Testis (tissue), 3 donors: ENCODE results near the gene ZNF688. TPM values are rescaled to one million over a fixed set of nuclear protein-coding genes. Genes with fewer than 3 reads are reported as not detected.

Experiments
- DNase-seq: peaks from one replicate; pipeline ENCODE4 v3.0.0-alpha.2; 2019
- H3K27ac ChIP-seq, 2 donors: fragments of 200-600 bp; sonication (generic); one replicate each; pipeline ENCODE4 v1.5.1; 2019
- H3K27me3 ChIP-seq: fragments of 200-600 bp; sonication (generic); one replicate; pipeline ENCODE4 v1.5.1; 2019
- H3K36me3 ChIP-seq: fragments of 200-600 bp; sonication (generic); one replicate; pipeline ENCODE4 v1.5.1; 2017; ENCODE audit warnings: low read depth; ENCODE audit errors: missing control alignments
- H3K4me1 ChIP-seq: fragments of 200-600 bp; sonication (generic); one replicate; pipeline ENCODE4 v1.5.1; 2019
- H3K4me3 ChIP-seq, 2 donors: fragments of 200-600 bp; sonication (generic); one replicate each; pipeline ENCODE4 v1.5.1; 2017 to 2019
- H3K9me3 ChIP-seq: fragments of 200-600 bp; sonication (generic); one replicate; pipeline ENCODE4 v1.5.1; 2017
- POLR2A ChIP-seq: fragments of 450-650 bp; IDR thresholded peaks from one replicate; pipeline ENCODE4 v1.6.1; 2017; ENCODE audit warnings: antibody characterized with exemption, mild to moderate bottlenecking, moderate library complexity
- WGBS, 2 donors: methylation state at CpG; one replicate each; pipeline ENCODE4 v1.1.5; 2018; 5-methylcytosine and 5-hydroxymethylcytosine counted together
- intact Hi-C: fragments of 100-400 bp; cut with DNase I; formaldehyde crosslinking; loops from one replicate; pipeline ENCODE4 v1.15.1; 2023; ENCODE audit warnings: low total_unique reads
- polyA plus RNA-seq: library from polyadenylated mRNA; stranded (reverse); fragments of 350-450 nt; fragmentation: Illumina TruSeq; extraction: RNeasy Lipid Tissue Mini Kit (QIAGEN cat#74804); gene quantifications from one replicate; pipeline ENCODE4 v1.2.3, GENCODE V29; 2014; ENCODE audit warnings: low read depth, low replicate concordance; ENCODE audit not compliant: insufficient read depth
- total RNA-seq, 2 donors: library from RNA; depleted of rRNA; stranded (reverse); fragments of >200 nt; gene quantifications; one replicate each; pipeline ENCODE4 v1.2.3, GENCODE V29; 2016
- TF ChIP-seq, protein P1 (sequence below), 3 experiments: fragments of 450-650 bp in 2 of 3; fragments of 200-600 bp in 1 of 3; sonication (generic) in 1 of 3; IDR thresholded peaks; one replicate each; pipeline ENCODE4 v1.5.1; 2016 to 2019; ENCODE audit warnings: antibody characterized with exemption in 3 of 3, mild to moderate bottlenecking in 2 of 3, moderate library complexity in 1 of 3

The ZNF688 gene
- total and polyA plus RNA-seq, 3 donors from 2014 or later, result 21.7 to 54.6 (median 38.5) TPM

DNA sequence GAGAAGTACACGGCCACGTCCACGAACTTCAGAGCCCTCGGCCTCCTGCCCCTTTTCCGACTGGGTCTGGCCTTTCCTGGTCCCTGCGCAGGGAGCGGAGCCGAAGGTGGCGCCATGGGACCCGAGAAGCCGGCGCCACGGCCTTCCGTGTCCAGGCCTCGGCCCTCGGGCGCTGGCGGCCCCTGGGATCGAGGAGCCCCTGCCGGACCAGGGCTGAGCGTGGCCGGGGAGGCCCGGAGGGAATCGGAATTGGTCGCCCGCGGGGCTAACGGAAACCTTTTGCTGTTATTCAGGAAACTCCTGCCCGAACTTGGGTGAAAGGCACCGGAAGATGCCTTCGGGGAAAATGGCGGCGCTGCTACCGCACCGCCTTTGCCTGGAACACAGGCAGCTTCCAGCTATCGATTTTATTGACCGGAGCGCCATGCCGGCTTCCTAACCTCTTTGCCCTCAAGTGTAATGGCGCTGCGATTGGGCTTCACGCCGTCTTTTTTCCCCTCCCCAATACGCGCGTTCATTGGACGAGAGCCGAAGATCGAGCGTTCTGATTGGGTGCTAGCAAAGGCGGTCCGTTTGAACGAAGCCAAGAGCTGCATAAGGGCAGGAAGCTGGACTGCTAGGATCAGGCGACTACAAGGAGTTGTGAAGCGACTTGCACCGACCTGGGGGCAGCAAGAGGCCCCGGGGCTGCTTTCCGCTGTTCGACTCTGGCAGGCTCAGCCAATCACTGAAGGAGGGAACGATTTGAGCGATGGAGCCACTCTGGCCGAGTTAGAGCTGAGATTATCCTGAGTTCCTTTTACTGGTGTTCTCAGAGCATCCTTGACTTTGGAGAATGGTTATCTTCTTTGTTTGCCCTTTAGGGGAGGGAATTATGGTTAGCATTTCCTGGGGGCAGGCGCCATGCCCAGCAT is 38.7 kb upstream of the ZNF688 start, which contains the start of gene ZNF689:
TSS of gene ZNF689 (minus strand) at position 464 of the 914 bp plus-strand sequence. CDS start at position 116, 348 bp downstream.
- TF ChIP-seq, protein P1, sequence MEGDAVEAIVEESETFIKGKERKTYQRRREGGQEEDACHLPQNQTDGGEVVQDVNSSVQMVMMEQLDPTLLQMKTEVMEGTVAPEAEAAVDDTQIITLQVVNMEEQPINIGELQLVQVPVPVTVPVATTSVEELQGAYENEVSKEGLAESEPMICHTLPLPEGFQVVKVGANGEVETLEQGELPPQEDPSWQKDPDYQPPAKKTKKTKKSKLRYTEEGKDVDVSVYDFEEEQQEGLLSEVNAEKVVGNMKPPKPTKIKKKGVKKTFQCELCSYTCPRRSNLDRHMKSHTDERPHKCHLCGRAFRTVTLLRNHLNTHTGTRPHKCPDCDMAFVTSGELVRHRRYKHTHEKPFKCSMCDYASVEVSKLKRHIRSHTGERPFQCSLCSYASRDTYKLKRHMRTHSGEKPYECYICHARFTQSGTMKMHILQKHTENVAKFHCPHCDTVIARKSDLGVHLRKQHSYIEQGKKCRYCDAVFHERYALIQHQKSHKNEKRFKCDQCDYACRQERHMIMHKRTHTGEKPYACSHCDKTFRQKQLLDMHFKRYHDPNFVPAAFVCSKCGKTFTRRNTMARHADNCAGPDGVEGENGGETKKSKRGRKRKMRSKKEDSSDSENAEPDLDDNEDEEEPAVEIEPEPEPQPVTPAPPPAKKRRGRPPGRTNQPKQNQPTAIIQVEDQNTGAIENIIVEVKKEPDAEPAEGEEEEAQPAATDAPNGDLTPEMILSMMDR (IDR thresholded peaks at IDR 0.05), result no peak
- no peak for TF ChIP-seq POLR2A
- intact Hi-C loops, result no loop called here
- H3K4me3 ChIP-seq, result peak within 1 kb of the TSS; percentile 89 to 96
- no peaks in the 10 kb centered on the region for H3K36me3 ChIP-seq
- no peaks in the 10 kb centered on the region for H3K27me3 ChIP-seq
- H3K27ac ChIP-seq, result peak within 1 kb of the TSS; percentile 86 to 99
- no peaks in the 10 kb centered on the region for H3K9me3 ChIP-seq
- DNase-seq, result peak; percentile 98
- H3K4me1 ChIP-seq, result no peaks in the 10 kb centered on the region
- WGBS, 2 donors, result 1 to 2% methylated on average over 28 to 63 of the region's 63 CpGs

DNA sequence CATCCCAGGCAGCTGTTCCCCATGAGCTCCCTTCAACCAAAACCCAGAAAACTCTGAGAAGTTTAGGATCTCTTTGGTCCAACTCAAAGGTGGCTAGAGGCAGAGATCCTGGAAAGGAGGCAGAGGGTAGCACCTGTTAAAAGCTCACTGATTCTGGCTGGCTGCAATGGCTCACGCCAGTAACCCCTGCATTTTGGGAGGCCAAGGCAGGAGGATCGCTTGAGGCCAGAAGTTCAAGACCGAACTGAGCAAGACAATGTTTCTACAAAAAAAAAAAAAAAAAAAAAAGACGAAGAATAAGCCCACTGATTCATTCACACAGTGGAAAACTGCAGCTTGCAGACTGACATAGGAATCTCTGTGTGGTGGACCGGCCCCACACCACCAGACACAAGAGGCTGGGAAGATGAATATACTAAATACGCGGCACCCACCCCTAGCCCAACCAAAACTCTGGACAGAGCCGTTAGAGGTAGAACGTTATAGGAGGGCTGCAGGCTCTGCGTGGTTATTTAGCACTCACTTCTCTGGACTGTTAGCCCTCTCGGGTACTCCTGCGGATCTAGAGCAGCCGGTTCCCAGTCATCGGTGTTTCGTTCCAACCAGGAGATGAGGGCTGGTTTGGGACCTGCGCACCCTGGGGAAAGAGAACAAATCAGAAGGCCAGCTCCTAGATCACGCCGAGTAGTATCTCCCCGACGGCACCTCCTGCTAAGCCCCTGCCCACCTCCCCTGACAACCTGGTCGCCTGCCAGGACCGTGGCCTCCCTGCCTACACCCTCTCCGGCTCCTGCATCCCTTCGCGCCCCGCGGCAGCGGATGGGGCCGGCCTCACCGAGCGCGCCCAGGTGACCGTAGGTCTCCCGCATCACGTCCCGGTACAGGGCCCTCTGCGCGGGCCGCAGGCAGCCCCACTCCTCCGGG is 37.8 kb upstream of the ZNF688 start:
- intact Hi-C loops, result no loop called here

DNA sequence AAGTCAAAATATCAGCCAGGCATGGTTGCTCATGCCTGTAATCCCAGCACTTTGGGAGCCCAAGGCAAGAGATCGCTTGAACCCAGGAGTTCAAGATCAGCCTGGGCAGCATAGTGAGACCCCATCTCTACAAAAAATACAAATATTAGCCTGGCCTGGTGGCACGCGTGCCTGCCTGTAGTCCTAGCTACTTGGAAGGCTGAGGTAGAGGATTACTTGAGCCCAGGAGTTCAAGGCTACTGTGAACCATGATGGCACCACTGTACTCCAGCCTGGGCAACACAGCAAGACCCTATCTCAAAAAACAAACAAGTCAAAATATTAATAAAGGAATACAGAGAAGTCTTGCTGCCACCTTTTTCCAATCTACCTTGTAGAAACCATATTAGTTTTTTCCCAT is 34.5 kb upstream of the ZNF688 start:
- no peaks in the 10 kb centered on the region for H3K27me3 ChIP-seq
- 96 to 100% methylated on average over 3 of the region's 3 CpGs for WGBS, 2 donors
- intact Hi-C loops, result no loop called here
- TF ChIP-seq, protein P1 (IDR thresholded peaks at IDR 0.05), result no peak
- TF ChIP-seq POLR2A, result no peak
- no peaks in the 10 kb centered on the region for H3K36me3 ChIP-seq
- no peaks in the 10 kb centered on the region for H3K9me3 ChIP-seq
- no peak for DNase-seq
- peaks cover 6% of the 10 kb centered on the region for H3K4me1 ChIP-seq
- H3K27ac ChIP-seq, result no peak overlapping the region
- H3K4me3 ChIP-seq, result no peak overlapping the region

More for the DNA sequence above, 37.8 kb upstream of the ZNF688 start:
- no peaks in the 10 kb centered on the region for H3K4me1 ChIP-seq
- TF ChIP-seq, protein P1 (IDR thresholded peaks at IDR 0.05), result no peak
- no peak for TF ChIP-seq POLR2A
- peak; percentile 63 for DNase-seq
- H3K9me3 ChIP-seq, result no peaks in the 10 kb centered on the region
- H3K36me3 ChIP-seq, result no peaks in the 10 kb centered on the region
- H3K4me3 ChIP-seq, result peak overlapping the region; percentile 89 to 96
- 8 to 13% methylated on average over 24 to 40 of the region's 40 CpGs for WGBS, 2 donors
- peak overlapping the region; percentile 86 to 99 for H3K27ac ChIP-seq
- H3K27me3 ChIP-seq, result no peaks in the 10 kb centered on the region

DNA sequence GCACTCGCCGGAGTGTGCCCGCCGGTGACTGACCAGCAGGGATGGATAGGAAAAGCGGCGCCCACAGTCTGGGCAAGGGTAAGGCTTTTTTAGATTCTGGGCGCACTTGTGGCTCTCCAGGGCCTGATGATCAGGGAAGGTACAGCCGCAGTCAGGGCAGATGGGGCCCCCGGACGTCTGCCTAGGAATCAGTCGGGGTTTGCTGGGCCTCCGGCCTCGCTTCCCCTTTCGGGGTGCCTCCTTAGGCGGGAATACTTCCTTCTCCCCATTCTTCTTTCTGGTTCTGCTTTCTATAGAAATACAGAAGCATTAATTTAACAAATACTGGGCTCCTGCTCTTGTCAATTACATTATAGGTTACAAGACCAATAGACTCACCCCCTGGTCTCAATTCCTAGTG is 33.6 kb upstream of the ZNF688 start:
- Histone ChIP-seq H3K36me3 (no peaks in the 10 kb centered on the region), H3K27me3 (no peaks in the 10 kb centered on the region), H3K4me3 (peak overlapping the region in 1 of 2 donors; percentile 30), H3K9me3 (no peaks in the 10 kb centered on the region), H3K27ac (no peak overlapping the region), H3K4me1 (peaks cover 6% of the 10 kb centered on the region)
- intact Hi-C loops, result no loop called here
- no peak for TF ChIP-seq POLR2A
- DNase-seq, result no peak
- WGBS, 2 donors, result 75 to 78% methylated on average over 9 to 15 of the region's 15 CpGs
